ENCODE data around the gene ASXL3. TPM values are rescaled to one million over a fixed set of nuclear protein-coding genes. Genes with fewer than 3 reads are reported as not detected.

ASXL3 gene
- polyA plus RNA-seq, 1 donor from 2014 or later = 15.2 TPM

GRCh38 chr18:33585431-33585775 lies 7.4 kb downstream of the ASXL3 start:
- Histone ChIP-seq H4K20me1 (ENCODE audit: insufficient read depth) (no peaks in the 10 kb centered on the region), H3F3A (ENCODE audit: insufficient read depth, low read length, poor library complexity, severe bottlenecking) (no peaks in the 10 kb centered on the region), H3K9me2 (ENCODE audit: insufficient read depth, low read length) (no peaks in the 10 kb centered on the region), H3K4me2 (ENCODE audit: low read length) (no peak overlapping the region), H3K27me3 (ENCODE audit: insufficient read depth, low read depth, low read length) (no peaks in the 10 kb centered on the region), H3K9me3 (ENCODE audit: low read length) (no peaks in the 10 kb centered on the region), H3K4me3 (ENCODE audit: low read length) (no peak overlapping the region), H3K79me2 (replicated peaks; ENCODE audit: insufficient read depth, low read length) (peaks cover 92% of the 10 kb centered on the region), H3K9ac (ENCODE audit: low read length) (no peak overlapping the region), H3K36me3 (ENCODE audit: insufficient read depth, low read length) (no peaks in the 10 kb centered on the region), H2AFZ (ENCODE audit: low read depth, low read length) (no peak overlapping the region), H3K27ac (ENCODE audit: low read length) (no peak overlapping the region)
- TF ChIP-seq EZH2 (IDR thresholded peaks at IDR 0.05; ENCODE audit: borderline replicate concordance, insufficient read depth, low read length, poor library complexity, severe bottlenecking) = no peak
- TF ChIP-seq RAD21 (conservative IDR thresholded peaks at IDR 0.05) = no peak
- no peak for TF ChIP-seq SMC3 (conservative IDR thresholded peaks at IDR 0.05; ENCODE audit: poor library complexity)
- no peak for TF ChIP-seq POLR2AphosphoS5 (IDR thresholded peaks at IDR 0.05)
- TF ChIP-seq, protein P1, sequence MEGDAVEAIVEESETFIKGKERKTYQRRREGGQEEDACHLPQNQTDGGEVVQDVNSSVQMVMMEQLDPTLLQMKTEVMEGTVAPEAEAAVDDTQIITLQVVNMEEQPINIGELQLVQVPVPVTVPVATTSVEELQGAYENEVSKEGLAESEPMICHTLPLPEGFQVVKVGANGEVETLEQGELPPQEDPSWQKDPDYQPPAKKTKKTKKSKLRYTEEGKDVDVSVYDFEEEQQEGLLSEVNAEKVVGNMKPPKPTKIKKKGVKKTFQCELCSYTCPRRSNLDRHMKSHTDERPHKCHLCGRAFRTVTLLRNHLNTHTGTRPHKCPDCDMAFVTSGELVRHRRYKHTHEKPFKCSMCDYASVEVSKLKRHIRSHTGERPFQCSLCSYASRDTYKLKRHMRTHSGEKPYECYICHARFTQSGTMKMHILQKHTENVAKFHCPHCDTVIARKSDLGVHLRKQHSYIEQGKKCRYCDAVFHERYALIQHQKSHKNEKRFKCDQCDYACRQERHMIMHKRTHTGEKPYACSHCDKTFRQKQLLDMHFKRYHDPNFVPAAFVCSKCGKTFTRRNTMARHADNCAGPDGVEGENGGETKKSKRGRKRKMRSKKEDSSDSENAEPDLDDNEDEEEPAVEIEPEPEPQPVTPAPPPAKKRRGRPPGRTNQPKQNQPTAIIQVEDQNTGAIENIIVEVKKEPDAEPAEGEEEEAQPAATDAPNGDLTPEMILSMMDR (IDR thresholded peaks at IDR 0.05; ENCODE audit: poor library complexity, severe bottlenecking) = no peak
- TF ChIP-seq MXI1 (conservative IDR thresholded peaks at IDR 0.05; ENCODE audit: poor library complexity, severe bottlenecking) = no peak
- no peak for TF ChIP-seq EP300 (conservative IDR thresholded peaks at IDR 0.05; ENCODE audit: poor library complexity, severe bottlenecking)
- TF ChIP-seq, protein P2, sequence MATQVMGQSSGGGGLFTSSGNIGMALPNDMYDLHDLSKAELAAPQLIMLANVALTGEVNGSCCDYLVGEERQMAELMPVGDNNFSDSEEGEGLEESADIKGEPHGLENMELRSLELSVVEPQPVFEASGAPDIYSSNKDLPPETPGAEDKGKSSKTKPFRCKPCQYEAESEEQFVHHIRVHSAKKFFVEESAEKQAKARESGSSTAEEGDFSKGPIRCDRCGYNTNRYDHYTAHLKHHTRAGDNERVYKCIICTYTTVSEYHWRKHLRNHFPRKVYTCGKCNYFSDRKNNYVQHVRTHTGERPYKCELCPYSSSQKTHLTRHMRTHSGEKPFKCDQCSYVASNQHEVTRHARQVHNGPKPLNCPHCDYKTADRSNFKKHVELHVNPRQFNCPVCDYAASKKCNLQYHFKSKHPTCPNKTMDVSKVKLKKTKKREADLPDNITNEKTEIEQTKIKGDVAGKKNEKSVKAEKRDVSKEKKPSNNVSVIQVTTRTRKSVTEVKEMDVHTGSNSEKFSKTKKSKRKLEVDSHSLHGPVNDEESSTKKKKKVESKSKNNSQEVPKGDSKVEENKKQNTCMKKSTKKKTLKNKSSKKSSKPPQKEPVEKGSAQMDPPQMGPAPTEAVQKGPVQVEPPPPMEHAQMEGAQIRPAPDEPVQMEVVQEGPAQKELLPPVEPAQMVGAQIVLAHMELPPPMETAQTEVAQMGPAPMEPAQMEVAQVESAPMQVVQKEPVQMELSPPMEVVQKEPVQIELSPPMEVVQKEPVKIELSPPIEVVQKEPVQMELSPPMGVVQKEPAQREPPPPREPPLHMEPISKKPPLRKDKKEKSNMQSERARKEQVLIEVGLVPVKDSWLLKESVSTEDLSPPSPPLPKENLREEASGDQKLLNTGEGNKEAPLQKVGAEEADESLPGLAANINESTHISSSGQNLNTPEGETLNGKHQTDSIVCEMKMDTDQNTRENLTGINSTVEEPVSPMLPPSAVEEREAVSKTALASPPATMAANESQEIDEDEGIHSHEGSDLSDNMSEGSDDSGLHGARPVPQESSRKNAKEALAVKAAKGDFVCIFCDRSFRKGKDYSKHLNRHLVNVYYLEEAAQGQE (IDR thresholded peaks at IDR 0.05; ENCODE audit: borderline replicate concordance) = no peak
- no peak for TF ChIP-seq TAF1 (IDR thresholded peaks at IDR 0.05; ENCODE audit: low read depth)

DNA sequence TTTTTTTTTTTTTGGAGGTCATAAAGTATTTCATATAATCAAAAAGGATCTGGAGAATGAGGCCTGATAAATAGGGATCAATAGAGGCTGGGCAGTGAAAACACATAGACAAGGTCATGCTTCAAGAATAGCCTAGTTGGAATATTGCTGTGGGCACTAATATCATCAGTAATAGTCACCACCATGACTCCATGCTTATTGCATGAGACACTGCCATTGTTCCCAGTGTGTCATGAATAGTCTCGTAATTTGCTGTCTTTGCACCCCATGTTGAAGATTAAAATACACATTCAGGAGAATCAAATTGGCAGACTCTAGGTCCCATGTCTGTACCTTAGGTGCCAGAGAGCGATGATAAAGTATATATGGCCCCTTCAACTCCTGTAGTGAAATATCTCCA lies 10.3 kb downstream of the ASXL3 start:
- no peak overlapping the region for H3K9ac ChIP-seq (ENCODE audit: low read length)
- no peak overlapping the region for H3K4me2 ChIP-seq (ENCODE audit: low read length)
- peaks cover 85% of the 10 kb centered on the region for H3K79me2 ChIP-seq (replicated peaks; ENCODE audit: insufficient read depth, low read length)
- no peak overlapping the region for H2AFZ ChIP-seq (ENCODE audit: low read depth, low read length)
- H4K20me1 ChIP-seq (ENCODE audit: insufficient read depth) = no peaks in the 10 kb centered on the region
- no peaks in the 10 kb centered on the region for H3K36me3 ChIP-seq (ENCODE audit: insufficient read depth, low read length)
- no peaks in the 10 kb centered on the region for H3K9me2 ChIP-seq (ENCODE audit: insufficient read depth, low read length)
- no peak overlapping the region for H3K27ac ChIP-seq (ENCODE audit: low read length)
- TF ChIP-seq EP300 (conservative IDR thresholded peaks at IDR 0.05; ENCODE audit: poor library complexity, severe bottlenecking) (no peak), EZH2 (IDR thresholded peaks at IDR 0.05; ENCODE audit: borderline replicate concordance, insufficient read depth, low read length, poor library complexity, severe bottlenecking) (no peak), SMC3 (conservative IDR thresholded peaks at IDR 0.05; ENCODE audit: poor library complexity) (no peak), RAD21 (conservative IDR thresholded peaks at IDR 0.05) (no peak), TAF1 (IDR thresholded peaks at IDR 0.05; ENCODE audit: low read depth) (no peak), MXI1 (conservative IDR thresholded peaks at IDR 0.05; ENCODE audit: poor library complexity, severe bottlenecking) (no peak), POLR2AphosphoS5 (IDR thresholded peaks at IDR 0.05) (no peak)
- TF ChIP-seq, protein P2 (IDR thresholded peaks at IDR 0.05; ENCODE audit: borderline replicate concordance) = no peak
- TF ChIP-seq, protein P1 (IDR thresholded peaks at IDR 0.05; ENCODE audit: poor library complexity, severe bottlenecking) = no peak
- H3K27me3 ChIP-seq (ENCODE audit: insufficient read depth, low read depth, low read length) = no peaks in the 10 kb centered on the region
- no peak overlapping the region for H3K4me3 ChIP-seq (ENCODE audit: low read length)
- H3K9me3 ChIP-seq (ENCODE audit: low read length) = no peaks in the 10 kb centered on the region
- no peaks in the 10 kb centered on the region for H3F3A ChIP-seq (ENCODE audit: insufficient read depth, low read length, poor library complexity, severe bottlenecking)

Measured in neural cell (in vitro differentiated cells).